KMS-11 (cell line): ENCODE data around the gene SH3BP2.

Source experiments
- H2AFZ ChIP-seq: fragments of 200-600 bp; sonication (generic); 2 replicates; pipeline ENCODE4 v1.6.1; 2016; ENCODE audit warnings: antibody characterized with exemption, mixed run types, low read depth
- H3K27ac ChIP-seq: fragments of 200-600 bp; sonication (generic); 2 replicates; pipeline ENCODE4 v1.6.1; 2016; ENCODE audit warnings: mild to moderate bottlenecking, mixed run types
- H3K27me3 ChIP-seq: fragments of 200-600 bp; sonication (generic); 2 replicates; pipeline ENCODE4 v1.6.1; 2017; ENCODE audit warnings: mild to moderate bottlenecking, low read depth, mixed run types, moderate library complexity; ENCODE audit not compliant: insufficient read depth
- H3K36me3 ChIP-seq: fragments of 200-600 bp; sonication (generic); 2 replicates; pipeline ENCODE4 v1.6.1; 2017; ENCODE audit warnings: mild to moderate bottlenecking, mixed run types; ENCODE audit not compliant: insufficient read depth
- H3K4me1 ChIP-seq: fragments of 200-600 bp; sonication (generic); 2 replicates; pipeline ENCODE4 v1.6.1; 2016; ENCODE audit warnings: mild to moderate bottlenecking, low read depth, mixed run types; ENCODE audit not compliant: poor library complexity, severe bottlenecking
- H3K4me2 ChIP-seq: fragments of 200-600 bp; sonication (generic); 2 replicates; pipeline ENCODE4 v1.7.0; 2016; ENCODE audit warnings: mild to moderate bottlenecking, mixed run types
- H3K4me3 ChIP-seq: fragments of 200-600 bp; sonication (generic); IDR thresholded peaks from 2 replicates; pipeline ENCODE4 v1.6.1; 2017; ENCODE audit warnings: low read depth, low read length, mixed read lengths; ENCODE audit not compliant: insufficient read depth
- H3K79me2 ChIP-seq: fragments of 200-600 bp; sonication (generic); 2 replicates; pipeline ENCODE4 v1.6.1; 2016; ENCODE audit warnings: low read depth, mixed run types; ENCODE audit not compliant: insufficient read depth
- H3K9ac ChIP-seq: fragments of 200-600 bp; sonication (generic); 2 replicates; pipeline ENCODE4 v1.6.1; 2016; ENCODE audit warnings: mild to moderate bottlenecking, mixed run types
- H4K20me1 ChIP-seq: fragments of 200-600 bp; sonication (generic); 2 replicates; pipeline ENCODE4 v1.6.1; 2016; ENCODE audit warnings: mild to moderate bottlenecking, mixed run types; ENCODE audit not compliant: insufficient read depth
- TF ChIP-seq, protein P1 (sequence below): fragments of 200-600 bp; sonication (generic); conservative IDR thresholded peaks from 2 replicates; pipeline ENCODE4 v1.6.1; 2017; ENCODE audit warnings: low read depth, mild to moderate bottlenecking, antibody characterized with exemption, low read length, moderate library complexity, mixed read lengths

SH3BP2 gene

DNA sequence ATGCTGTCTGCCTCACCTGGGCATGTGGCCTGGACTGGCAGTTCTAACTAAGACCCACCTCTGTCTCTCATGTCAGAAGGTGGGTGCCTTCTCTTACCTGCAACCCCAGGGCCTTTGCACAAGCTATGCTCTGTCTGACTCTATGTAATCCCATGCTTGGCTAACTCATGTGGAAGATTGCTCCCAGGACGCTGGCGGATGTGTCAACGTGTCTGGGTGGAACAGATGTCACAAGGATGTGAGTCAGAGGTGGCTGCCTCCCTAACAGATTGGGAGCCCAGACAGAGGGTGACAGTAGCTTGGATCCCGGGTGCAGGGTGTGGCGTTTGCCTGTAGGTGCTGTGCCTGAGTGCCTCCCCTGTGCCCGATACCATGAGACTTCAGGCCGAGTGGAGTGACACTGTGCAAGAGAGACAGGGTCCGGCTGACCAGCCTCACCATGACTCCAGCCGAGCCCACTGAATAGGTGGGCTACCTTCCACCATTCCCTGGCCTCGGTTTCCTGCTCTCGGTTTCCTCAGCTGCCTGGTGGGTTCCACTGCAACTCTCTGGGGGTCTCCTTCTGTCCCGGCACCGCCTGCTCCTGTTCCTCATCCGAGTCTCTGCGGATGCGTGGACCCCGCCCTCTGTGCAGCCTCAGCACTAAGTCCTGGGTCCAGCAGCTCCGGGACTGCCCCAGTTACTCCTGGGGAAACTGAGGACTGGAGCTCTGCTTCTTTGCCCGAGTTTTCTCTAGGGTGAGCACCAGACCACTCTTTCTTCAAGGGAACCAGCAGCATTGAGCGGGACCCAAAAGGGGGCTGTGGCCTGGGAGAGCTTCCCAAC lies 11.0 kb downstream of the SH3BP2 start:
- no peak overlapping the region for H3K4me2 ChIP-seq
- H3K79me2 ChIP-seq: no peaks in the 10 kb centered on the region
- no peak overlapping the region for H3K27ac ChIP-seq
- no peaks in the 10 kb centered on the region for H3K27me3 ChIP-seq
- no peak overlapping the region for H2AFZ ChIP-seq
- TF ChIP-seq, protein P1, sequence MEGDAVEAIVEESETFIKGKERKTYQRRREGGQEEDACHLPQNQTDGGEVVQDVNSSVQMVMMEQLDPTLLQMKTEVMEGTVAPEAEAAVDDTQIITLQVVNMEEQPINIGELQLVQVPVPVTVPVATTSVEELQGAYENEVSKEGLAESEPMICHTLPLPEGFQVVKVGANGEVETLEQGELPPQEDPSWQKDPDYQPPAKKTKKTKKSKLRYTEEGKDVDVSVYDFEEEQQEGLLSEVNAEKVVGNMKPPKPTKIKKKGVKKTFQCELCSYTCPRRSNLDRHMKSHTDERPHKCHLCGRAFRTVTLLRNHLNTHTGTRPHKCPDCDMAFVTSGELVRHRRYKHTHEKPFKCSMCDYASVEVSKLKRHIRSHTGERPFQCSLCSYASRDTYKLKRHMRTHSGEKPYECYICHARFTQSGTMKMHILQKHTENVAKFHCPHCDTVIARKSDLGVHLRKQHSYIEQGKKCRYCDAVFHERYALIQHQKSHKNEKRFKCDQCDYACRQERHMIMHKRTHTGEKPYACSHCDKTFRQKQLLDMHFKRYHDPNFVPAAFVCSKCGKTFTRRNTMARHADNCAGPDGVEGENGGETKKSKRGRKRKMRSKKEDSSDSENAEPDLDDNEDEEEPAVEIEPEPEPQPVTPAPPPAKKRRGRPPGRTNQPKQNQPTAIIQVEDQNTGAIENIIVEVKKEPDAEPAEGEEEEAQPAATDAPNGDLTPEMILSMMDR: no peak
- no peaks in the 10 kb centered on the region for H3K36me3 ChIP-seq
- no peak overlapping the region for H3K4me3 ChIP-seq
- no peak overlapping the region for H3K9ac ChIP-seq
- no peaks in the 10 kb centered on the region for H4K20me1 ChIP-seq
- H3K4me1 ChIP-seq: no peaks in the 10 kb centered on the region

DNA sequence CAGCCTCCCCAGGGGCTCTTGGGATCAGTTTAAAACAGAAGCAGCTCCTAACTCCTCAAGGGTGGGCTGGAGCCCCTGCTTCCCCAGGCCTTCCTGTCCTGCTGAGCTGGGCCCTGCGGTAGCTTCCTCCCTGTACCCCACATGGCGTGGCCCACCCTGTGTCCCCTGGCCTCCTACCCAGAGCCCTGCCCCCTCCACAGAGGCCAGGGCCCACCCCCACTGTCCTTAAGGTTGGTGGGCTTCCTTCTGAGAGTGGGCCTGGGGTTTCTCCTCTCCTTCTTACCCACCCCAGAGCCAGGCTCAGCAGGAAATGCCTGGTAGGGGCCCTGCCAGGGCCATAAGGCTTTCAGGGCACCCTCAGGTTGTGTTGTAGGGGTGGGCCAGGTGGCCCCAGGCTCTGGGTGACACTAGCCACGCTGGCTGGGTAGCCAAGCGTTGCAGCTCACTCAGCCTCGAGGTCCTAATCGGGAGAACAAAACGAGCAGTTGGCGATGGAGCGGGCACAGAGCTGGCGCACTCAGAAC lies 11.6 kb downstream of the SH3BP2 start:
- TF ChIP-seq, protein P1: no peak

DNA sequence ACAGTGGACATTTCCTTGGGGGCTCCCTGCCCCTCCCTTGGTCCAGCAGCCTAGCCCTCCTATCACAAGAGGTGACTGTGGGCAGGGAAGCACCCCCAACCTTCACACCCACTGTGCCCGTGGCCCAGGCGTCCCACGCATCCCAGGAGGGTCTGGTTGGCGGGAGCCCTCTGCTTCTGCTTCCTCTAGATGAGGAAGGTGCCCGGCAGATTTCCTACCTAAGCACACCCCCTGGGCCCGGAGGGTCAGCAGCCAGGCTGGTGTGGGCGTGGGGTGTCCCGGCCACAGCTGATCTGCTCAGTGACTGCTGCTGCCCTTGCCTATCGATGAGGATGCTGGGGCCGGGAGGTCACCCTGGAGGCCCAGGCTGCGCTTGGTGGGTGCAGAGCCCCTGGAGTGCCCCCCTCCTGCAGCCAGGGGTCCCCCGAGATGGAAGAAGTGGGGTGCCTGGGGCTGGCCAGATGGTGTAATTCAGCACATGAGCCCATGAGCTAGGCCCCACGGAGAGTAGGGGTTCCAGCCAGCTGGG lies 12.2 kb downstream of the SH3BP2 start:
- Histone ChIP-seq H3K4me1 (no peaks in the 10 kb centered on the region), H2AFZ (no peak overlapping the region), H3K4me2 (no peak overlapping the region), H3K27ac (no peak overlapping the region), H4K20me1 (no peaks in the 10 kb centered on the region), H3K9ac (no peak overlapping the region), H3K79me2 (no peaks in the 10 kb centered on the region), H3K4me3 (no peak overlapping the region), H3K36me3 (no peaks in the 10 kb centered on the region), H3K27me3 (no peaks in the 10 kb centered on the region)
- TF ChIP-seq, protein P1: no peak

More for the DNA sequence above, 11.6 kb downstream of the SH3BP2 start:
- H4K20me1 ChIP-seq: no peaks in the 10 kb centered on the region
- H3K27me3 ChIP-seq: no peaks in the 10 kb centered on the region
- no peak overlapping the region for H3K9ac ChIP-seq
- H3K4me2 ChIP-seq: no peak overlapping the region
- no peak overlapping the region for H2AFZ ChIP-seq
- H3K4me1 ChIP-seq: no peaks in the 10 kb centered on the region
- no peaks in the 10 kb centered on the region for H3K79me2 ChIP-seq
- H3K4me3 ChIP-seq: no peak overlapping the region
- H3K27ac ChIP-seq: no peak overlapping the region
- H3K36me3 ChIP-seq: no peaks in the 10 kb centered on the region

DNA sequence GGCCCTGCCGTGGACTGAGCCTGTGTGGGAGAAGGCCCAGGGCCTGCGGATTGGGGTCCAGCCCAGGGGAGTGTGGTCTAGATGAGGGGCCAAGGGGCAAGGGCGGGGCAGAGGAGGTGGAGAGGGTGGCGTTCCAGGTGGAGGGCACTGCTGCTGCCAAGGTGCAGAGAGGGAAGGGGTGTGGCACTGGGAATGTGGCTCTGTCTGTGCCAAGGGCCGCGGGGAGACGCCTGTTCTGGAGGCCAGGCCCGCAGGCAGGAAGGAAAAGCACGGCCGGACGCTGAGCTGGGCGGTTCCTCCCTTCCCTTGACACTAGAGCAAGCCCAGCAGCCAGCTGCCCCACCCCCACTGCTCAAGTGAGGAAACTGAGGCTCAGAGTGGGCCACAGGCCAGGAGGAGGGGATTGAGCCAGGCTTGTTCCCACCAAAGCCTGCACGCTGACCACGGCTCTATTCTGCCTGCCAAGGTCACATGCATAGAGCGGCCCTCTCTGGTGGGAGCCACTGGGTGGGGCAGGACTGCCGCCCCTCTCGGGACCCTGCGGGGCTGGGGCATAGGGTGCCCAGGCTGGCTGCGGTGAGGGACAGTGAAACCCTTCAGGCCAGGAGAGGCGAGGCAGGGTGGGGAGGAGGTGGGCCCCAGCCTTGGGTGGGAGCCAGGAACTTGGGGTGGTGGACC lies 13.0 kb downstream of the SH3BP2 start:
- no peak overlapping the region for H3K4me3 ChIP-seq
- H3K4me1 ChIP-seq: peaks cover 2% of the 10 kb centered on the region
- H2AFZ ChIP-seq: no peak overlapping the region
- no peaks in the 10 kb centered on the region for H3K27me3 ChIP-seq
- no peak overlapping the region for H3K4me2 ChIP-seq
- no peaks in the 10 kb centered on the region for H3K36me3 ChIP-seq
- H4K20me1 ChIP-seq: no peaks in the 10 kb centered on the region
- TF ChIP-seq, protein P1: no peak
- H3K9ac ChIP-seq: no peak overlapping the region
- no peaks in the 10 kb centered on the region for H3K79me2 ChIP-seq
- H3K27ac ChIP-seq: no peak overlapping the region
